ENCODE measurements around the gene ATG101. TPM values are rescaled to one million over a fixed set of nuclear protein-coding genes. Genes with fewer than 3 reads are reported as not detected.

ATG101 gene
- total and polyA plus RNA-seq, 2 of the 13 experiments (the other 11 are each of a cell fraction or from before 2014, with no cell fraction given) = 58.2 to 67.7 TPM

DNA sequence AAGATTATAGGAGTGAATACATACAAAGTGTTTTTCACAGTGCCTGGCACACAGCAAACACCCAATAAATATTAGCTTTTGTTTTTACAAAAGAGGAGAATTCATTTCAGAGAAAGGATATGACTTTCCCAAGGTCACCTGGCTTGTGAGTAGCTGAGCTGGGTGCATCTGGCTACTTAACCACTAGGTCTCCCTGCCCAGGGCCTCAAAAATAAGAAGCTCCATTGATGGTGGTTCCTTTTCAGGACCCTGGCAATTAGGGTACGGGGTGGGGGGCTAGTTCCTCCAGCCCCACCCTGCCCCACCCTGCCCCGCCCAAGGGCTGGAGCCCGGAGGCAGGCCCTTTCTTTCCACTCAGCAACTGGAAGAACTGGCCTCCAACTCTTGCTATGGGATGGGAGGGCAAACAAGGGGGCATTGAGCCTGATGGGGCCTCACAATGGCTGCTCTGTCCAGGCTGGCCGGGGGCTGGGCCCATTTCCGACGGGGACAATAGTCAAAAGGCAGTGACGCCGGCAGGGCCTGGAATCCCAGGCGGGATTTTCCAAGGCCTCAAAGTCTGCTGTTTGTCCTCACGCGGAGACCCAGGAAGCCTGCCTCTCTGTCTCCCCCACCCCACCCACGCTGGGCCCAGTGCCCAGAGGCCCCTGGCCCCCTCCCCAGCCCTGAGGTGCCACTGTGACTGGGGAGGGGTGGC lies 8.2 kb upstream of the ATG101 start (continued):
- no peak for TF ChIP-seq NONO (IDR thresholded peaks at IDR 0.05)
- TF ChIP-seq NONO (CRISPR knock-in tag; conservative IDR thresholded peaks at IDR 0.05) = peak; percentile 43; the same call in 1 of the 2 replicates
- TF ChIP-seq SRSF1 (optimal IDR thresholded peaks at IDR 0.05; ENCODE audit: low read depth, low read length) = no peak
- TF ChIP-seq NR2F6 (IDR thresholded peaks at IDR 0.05) = no peak
- peak; percentile 50; the same call in 1 of the 2 replicates for TF ChIP-seq NR2F6 (CRISPR knock-in tag; IDR thresholded peaks at IDR 0.05)
- TF ChIP-seq BRD4 (CRISPR knock-in tag; IDR thresholded peaks at IDR 0.05) = peak; percentile 43; the same call in 1 of the 2 replicates
- TF ChIP-seq THYN1 (CRISPR knock-in tag; IDR thresholded peaks at IDR 0.05; ENCODE audit: borderline replicate concordance, low read depth) = no peak
- TF ChIP-seq PHF8 (CRISPR knock-in tag; IDR thresholded peaks at IDR 0.05) = peak; percentile 52; the same call in 1 of the 2 replicates
- TF ChIP-seq ETV5 (CRISPR knock-in tag; IDR thresholded peaks at IDR 0.05; ENCODE audit: borderline replicate concordance) = peak; percentile 59; the same call in 1 of the 2 replicates
- TF ChIP-seq, protein P1, sequence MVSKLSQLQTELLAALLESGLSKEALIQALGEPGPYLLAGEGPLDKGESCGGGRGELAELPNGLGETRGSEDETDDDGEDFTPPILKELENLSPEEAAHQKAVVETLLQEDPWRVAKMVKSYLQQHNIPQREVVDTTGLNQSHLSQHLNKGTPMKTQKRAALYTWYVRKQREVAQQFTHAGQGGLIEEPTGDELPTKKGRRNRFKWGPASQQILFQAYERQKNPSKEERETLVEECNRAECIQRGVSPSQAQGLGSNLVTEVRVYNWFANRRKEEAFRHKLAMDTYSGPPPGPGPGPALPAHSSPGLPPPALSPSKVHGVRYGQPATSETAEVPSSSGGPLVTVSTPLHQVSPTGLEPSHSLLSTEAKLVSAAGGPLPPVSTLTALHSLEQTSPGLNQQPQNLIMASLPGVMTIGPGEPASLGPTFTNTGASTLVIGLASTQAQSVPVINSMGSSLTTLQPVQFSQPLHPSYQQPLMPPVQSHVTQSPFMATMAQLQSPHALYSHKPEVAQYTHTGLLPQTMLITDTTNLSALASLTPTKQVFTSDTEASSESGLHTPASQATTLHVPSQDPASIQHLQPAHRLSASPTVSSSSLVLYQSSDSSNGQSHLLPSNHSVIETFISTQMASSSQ (IDR thresholded peaks at IDR 0.05; ENCODE audit: low read depth) = 0 out of 2 replicates have a peak, but pooled peaks have one; percentile 24
- TF ChIP-seq, protein P1 (CRISPR knock-in tag; IDR thresholded peaks at IDR 0.05; ENCODE audit: borderline replicate concordance) = no peak
- peak; percentile 75; the same call in 1 of the 2 replicates for TF ChIP-seq PHF21A (CRISPR knock-in tag; IDR thresholded peaks at IDR 0.05)
- peak; percentile 68; the same call in 1 of the 2 replicates for TF ChIP-seq HNRNPL (IDR thresholded peaks at IDR 0.05; ENCODE audit: low read depth, low read length)
- TF ChIP-seq ZNF503 (CRISPR knock-in tag; IDR thresholded peaks at IDR 0.05) = peak; percentile 55; the same call in 1 of the 2 replicates
- TF ChIP-seq, protein P2, sequence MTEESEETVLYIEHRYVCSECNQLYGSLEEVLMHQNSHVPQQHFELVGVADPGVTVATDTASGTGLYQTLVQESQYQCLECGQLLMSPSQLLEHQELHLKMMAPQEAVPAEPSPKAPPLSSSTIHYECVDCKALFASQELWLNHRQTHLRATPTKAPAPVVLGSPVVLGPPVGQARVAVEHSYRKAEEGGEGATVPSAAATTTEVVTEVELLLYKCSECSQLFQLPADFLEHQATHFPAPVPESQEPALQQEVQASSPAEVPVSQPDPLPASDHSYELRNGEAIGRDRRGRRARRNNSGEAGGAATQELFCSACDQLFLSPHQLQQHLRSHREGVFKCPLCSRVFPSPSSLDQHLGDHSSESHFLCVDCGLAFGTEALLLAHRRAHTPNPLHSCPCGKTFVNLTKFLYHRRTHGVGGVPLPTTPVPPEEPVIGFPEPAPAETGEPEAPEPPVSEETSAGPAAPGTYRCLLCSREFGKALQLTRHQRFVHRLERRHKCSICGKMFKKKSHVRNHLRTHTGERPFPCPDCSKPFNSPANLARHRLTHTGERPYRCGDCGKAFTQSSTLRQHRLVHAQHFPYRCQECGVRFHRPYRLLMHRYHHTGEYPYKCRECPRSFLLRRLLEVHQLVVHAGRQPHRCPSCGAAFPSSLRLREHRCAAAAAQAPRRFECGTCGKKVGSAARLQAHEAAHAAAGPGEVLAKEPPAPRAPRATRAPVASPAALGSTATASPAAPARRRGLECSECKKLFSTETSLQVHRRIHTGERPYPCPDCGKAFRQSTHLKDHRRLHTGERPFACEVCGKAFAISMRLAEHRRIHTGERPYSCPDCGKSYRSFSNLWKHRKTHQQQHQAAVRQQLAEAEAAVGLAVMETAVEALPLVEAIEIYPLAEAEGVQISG (CRISPR knock-in tag; IDR thresholded peaks at IDR 0.05) = peak; percentile 71
- TF ChIP-seq RBFOX2 (IDR thresholded peaks at IDR 0.05; ENCODE audit: low read depth, low read length) = 0 out of 2 replicates have a peak, but pooled peaks have one; percentile 20
- peak; percentile 27; the same call in 1 of the 2 replicates for TF ChIP-seq YEATS2 (CRISPR knock-in tag; IDR thresholded peaks at IDR 0.05; ENCODE audit: borderline replicate concordance)
- TF ChIP-seq, protein P3, sequence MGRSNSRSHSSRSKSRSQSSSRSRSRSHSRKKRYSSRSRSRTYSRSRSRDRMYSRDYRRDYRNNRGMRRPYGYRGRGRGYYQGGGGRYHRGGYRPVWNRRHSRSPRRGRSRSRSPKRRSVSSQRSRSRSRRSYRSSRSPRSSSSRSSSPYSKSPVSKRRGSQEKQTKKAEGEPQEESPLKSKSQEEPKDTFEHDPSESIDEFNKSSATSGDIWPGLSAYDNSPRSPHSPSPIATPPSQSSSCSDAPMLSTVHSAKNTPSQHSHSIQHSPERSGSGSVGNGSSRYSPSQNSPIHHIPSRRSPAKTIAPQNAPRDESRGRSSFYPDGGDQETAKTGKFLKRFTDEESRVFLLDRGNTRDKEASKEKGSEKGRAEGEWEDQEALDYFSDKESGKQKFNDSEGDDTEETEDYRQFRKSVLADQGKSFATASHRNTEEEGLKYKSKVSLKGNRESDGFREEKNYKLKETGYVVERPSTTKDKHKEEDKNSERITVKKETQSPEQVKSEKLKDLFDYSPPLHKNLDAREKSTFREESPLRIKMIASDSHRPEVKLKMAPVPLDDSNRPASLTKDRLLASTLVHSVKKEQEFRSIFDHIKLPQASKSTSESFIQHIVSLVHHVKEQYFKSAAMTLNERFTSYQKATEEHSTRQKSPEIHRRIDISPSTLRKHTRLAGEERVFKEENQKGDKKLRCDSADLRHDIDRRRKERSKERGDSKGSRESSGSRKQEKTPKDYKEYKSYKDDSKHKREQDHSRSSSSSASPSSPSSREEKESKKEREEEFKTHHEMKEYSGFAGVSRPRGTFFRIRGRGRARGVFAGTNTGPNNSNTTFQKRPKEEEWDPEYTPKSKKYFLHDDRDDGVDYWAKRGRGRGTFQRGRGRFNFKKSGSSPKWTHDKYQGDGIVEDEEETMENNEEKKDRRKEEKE (IDR thresholded peaks at IDR 0.05) = no peak

Data from HepG2 (cell line).